Occipital lobe (tissue), 2 donors: ENCODE measurements around the gene KAT2B. TPM values are rescaled to one million over a fixed set of nuclear protein-coding genes. Genes with fewer than 3 reads are reported as not detected.
"Not testable (repeated sequence)": the region's sequence is repeated elsewhere in the genome, so short reads cannot be mapped to it uniquely, and the experiment has no call there.

ENCODE experiments used
- DNase-seq: peaks from one replicate; lab custom pipeline; 2025; lab: John Stamatoyannopoulos, UW
- total RNA-seq: library from RNA; depleted of rRNA; stranded (reverse); fragments of >200 nt; gene quantifications from one replicate; pipeline ENCODE4 v1.2.3, GENCODE V29; 2014

The KAT2B gene
- total RNA-seq, 1 donor from 2014 or later = 14.2 TPM

DNA sequence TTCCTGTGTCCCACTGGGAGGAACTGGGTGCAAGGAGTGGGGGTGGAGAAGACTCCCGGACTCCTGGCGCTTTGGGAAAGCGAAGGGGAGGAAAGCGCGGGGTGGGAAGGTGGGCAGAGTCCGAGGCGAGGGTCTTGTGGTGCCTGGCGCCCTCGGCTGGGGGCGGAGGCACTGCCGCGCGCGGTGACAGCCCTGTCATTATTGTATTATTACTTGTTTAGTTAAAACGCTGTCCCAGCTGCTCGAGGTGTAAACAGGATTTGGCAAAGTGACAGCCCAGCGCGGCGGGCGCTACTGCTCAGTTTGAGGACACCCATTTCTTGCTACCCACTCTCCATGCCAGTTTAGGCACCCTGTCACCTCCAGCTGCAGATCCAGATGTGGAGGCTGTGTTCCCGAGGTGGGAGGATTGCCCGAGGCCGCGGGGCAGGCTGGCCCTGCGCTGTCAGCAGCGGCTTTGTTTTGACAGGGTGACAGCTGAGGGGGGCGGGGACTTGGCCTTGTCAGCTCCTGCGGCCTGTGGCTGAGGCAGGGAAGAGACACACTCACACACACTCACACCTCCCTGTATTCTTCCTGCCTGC, 1.0 kb downstream of the KAT2B start:
- DNase-seq = peak; percentile 92

DNA sequence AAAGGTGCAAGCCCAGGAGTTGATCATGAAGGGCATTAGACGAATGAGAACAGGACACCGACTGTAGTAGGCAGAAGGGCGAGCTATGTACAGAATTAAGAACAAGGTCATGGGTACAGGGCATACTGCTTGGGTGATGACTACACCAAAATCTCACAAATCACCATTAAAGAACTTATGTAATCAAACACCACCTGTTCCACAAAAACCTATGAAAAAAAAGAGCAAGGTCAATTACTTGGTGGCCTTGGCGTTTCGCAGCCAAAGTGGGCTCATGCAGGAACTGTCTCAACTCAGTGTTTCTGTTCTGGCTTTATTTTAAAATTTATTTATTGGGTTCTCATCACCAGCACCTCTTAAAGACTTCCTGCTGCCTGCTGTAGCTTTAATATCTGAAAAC, 2.1 kb downstream of the KAT2B start:
- no peak for DNase-seq

DNA sequence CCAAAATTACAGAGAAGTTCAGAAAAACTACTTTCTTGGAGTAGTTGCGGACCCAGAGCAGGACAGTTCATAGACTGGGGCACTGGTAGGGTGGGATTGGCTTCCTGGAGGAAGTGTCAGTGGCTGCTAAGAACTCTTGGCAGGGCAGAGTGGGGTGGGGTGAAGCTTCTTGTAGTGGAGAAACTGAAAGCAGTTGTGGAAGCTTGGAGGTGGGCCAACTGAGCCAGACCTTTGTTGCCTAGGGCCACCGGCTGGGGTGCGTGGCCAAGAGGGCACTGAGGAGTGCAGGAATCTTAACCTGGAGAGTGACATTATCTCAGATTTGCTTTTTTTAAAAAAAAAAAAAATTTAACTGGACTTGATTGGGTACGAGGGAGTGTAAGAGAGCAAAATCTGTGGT, 3.1 kb downstream of the KAT2B start:
- DNase-seq = peak; percentile 26

- no peak for DNase-seq
Observed at GRCh38 chr3:20043825-20044224, 3.6 kb downstream of the KAT2B start.

DNA sequence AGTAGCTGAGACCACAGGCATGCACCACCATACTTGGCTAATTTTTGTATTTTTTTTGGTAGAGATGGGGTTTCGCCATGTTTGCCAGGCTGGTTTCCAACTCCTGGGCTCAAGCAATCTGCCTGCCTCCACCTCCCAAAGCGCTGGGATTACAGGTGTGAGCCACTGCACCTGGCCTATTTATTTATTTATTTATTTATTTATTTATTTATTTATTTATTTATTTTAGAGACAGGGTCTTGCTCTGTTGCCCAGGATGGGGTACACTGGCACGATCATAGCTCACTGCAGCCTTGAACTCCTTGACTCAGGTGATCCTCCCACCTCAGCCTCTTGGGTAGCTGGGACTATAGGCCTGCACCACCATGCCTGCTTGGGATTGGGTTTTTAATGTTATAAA, 4.9 kb downstream of the KAT2B start:
- DNase-seq = not testable (repeated sequence)

GRCh38 chr3:20046556-20046955, 6.3 kb downstream of the KAT2B start:
- no peak for DNase-seq

- DNase-seq = no peak
Observed at GRCh38 chr3:20047341-20047779, 7.1 kb downstream of the KAT2B start.

DNA sequence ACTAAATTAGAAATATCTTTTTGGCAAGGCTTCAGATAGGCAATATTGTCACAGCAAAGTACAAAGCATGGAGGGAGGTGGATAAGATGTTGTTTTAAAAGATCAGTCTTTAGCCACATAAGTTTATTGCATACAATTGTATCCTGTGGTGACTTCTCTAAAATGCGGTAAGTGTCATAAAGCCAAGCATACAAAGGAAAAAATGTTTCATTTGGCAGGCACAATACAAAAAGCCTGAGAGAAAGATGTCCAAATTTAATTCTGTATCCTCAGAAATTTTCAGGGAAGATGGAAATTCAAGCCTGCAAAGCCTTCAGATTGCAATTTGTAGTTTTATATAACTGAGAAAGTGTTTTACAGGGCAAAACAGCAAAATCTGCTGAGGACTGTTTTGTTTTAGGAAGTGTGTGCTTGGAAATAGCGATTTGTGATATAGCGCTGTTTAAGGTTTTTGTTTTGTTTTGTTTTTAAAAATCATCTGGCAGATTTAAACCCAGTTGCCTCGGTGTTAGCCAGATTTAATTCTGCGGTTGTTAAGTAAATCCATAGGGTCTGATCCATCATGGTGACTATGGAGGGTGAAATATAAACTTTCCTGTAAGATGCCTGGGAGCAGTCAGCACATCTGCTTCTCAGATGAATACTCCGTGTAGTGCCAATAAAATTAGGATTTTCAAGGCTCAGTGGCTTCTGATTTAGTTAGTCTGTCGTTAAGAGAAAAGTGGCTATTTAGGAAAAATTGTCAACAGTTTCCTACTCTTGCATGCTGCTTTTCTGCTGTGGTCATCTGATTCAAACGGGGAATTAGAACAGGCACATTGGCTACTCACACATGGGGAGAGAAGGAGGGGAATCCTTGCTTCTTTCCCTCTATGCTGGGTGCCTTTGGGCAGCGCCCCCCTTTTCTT, 8.0 kb downstream of the KAT2B start:
- no peak for DNase-seq

DNA sequence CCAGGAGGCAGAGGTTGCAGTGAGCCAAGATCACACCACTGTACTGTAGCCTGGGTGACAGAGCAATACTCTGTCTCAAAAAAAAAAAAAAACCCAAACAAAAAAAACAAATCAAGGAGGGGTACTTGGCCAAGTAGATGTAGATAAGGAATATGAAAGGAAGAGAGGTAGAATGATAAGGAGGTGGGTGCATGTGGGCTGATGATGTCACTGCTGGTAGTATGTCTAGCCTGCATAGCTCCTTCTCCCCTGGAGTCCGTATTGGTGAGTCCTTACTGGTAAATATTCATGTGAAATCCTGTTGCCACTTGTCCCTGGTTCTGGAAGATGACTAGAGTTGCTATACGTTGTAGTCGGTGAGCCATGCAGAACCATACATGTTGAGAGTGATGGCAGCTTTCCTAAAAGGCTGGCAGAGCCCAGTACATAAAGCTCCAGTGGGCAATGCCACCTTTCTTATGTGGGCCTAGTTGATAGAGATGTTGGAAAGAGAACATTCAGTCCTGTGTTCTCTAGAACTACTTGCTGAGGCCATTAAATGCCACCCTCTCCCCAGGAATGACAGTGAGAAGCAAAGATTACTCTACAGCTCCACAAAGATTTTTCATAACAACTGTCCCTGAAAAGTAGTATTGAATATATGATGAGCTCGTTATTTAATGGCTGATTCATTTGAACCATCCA, 11.0 kb downstream of the KAT2B start:
- no peak for DNase-seq

GRCh38 chr3:20052851-20053250, 12.6 kb downstream of the KAT2B start:
- DNase-seq = no peak

- DNase-seq = no peak
Observed at GRCh38 chr3:20054549-20054987, 14.3 kb downstream of the KAT2B start.

- DNase-seq = no peak
Observed at GRCh38 chr3:20055020-20055775, 15.0 kb downstream of the KAT2B start.

- DNase-seq = no peak
Observed at GRCh38 chr3:20055842-20056241, 15.6 kb downstream of the KAT2B start.

GRCh38 chr3:20056725-20057611, 16.7 kb downstream of the KAT2B start:
- DNase-seq = no peak

GRCh38 chr3:20057612-20058180, 17.4 kb downstream of the KAT2B start:
- DNase-seq = no peak

- no peak for DNase-seq
Observed at GRCh38 chr3:20059929-20060328, 19.7 kb downstream of the KAT2B start.

DNA sequence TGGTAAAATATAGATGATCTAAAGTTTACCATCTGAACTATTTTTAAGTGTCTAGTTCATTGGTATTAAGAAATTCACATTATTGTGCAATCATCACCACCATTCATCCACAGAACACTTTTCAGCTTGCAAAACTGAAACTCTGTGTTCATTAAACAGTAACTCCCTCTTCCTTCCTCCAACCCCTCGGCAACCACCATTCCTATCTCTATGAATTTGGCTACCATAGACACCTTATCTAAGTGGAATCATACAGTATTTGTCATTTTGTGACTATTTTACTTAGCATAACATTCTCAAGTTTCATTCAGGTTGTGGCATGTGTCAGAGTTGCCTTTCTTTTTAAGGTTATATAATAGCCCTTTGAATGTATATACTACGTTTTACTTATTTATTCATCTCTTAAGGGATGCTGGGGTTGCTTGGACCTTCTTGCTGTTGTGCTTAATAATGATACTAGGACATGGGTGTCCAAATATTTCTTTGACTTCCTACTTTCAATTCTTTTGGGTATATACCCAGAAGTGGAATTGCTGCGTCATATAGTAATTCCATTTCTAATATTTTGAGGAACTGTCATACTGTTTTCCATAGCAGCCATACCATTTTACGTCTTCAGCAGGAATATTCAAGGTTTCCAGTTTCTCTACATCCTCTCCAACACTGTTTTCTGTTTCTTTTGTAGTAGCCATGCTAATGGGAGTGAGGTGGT, 20.9 kb downstream of the KAT2B start:
- no peak for DNase-seq

DNA sequence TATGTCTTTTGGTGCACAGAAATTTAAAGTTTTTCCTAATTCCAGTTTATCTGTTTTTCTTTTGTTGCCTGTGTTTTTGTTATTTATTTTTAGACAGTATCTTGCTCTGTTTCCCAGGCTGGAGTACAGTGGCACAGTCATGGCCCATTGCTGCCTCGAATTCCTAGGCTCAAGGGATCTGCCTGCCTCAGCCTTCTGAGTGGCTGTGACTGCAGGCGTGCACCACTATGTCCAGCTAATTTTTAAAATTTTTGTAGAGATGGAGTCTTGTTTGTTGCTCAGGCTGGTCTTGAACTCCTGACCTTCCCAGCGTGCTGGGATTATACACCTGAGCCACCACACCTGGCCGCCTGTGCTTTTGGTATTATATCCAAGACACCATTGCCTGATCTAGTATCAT, 22.8 kb downstream of the KAT2B start:
- DNase-seq = no peak

- DNase-seq = no peak
Observed at GRCh38 chr3:20064387-20064786, 24.1 kb downstream of the KAT2B start.
